ENCODE data around the gene FAM174B. TPM values are rescaled to one million over a fixed set of nuclear protein-coding genes. Genes with fewer than 3 reads are reported as not detected.

The FAM174B gene
- total RNA-seq, 1 donor, result 2.2 TPM

DNA sequence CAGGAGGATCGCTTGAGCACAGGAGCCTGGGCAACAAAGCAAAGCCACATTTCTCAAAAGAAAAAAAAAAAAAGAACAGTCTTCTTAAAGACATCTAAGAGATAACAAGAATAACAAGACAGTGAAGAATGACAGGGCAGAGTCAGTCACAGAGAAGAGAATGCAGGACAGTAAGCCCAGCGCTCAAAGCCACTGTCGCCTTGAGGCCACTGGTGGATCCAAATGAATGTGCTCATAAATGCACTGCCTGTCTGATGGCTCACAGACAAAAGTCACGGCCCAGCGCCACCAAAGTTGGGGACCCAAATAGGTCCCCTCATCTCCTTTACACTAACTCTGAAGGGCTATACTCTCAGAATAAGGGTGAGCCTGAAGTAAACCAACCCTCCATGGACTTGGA is 52.3 kb downstream of the FAM174B start:
- DNase-seq (ENCODE audit: low read depth), result no peak
- H3K4me3 ChIP-seq (ENCODE audit: low read depth, low read length), result no peak overlapping the region
- TF ChIP-seq, protein P1, sequence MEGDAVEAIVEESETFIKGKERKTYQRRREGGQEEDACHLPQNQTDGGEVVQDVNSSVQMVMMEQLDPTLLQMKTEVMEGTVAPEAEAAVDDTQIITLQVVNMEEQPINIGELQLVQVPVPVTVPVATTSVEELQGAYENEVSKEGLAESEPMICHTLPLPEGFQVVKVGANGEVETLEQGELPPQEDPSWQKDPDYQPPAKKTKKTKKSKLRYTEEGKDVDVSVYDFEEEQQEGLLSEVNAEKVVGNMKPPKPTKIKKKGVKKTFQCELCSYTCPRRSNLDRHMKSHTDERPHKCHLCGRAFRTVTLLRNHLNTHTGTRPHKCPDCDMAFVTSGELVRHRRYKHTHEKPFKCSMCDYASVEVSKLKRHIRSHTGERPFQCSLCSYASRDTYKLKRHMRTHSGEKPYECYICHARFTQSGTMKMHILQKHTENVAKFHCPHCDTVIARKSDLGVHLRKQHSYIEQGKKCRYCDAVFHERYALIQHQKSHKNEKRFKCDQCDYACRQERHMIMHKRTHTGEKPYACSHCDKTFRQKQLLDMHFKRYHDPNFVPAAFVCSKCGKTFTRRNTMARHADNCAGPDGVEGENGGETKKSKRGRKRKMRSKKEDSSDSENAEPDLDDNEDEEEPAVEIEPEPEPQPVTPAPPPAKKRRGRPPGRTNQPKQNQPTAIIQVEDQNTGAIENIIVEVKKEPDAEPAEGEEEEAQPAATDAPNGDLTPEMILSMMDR (IDR thresholded peaks at IDR 0.05; ENCODE audit: insufficient read depth, low read length), result no peak

DNA sequence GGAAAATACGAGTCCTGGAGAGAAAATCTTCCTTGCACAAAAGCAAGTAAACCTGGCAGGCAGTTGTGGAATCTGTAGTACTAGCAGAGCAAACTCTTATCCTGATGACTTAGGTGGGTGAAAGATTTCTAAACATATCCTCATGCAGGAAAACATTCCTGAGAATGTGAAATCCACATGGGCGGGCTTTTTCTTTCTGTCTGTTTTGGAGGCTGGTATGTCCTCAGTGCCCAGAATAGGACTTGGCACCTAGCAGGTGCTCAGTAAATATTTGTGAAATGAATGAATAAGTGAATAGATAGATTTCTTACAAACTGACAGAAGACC is 53.3 kb downstream of the FAM174B start:
- no peak overlapping the region for H3K4me3 ChIP-seq (ENCODE audit: low read depth, low read length)
- TF ChIP-seq, protein P1 (IDR thresholded peaks at IDR 0.05; ENCODE audit: insufficient read depth, low read length), result no peak
- DNase-seq (ENCODE audit: low read depth), result no peak

DNA sequence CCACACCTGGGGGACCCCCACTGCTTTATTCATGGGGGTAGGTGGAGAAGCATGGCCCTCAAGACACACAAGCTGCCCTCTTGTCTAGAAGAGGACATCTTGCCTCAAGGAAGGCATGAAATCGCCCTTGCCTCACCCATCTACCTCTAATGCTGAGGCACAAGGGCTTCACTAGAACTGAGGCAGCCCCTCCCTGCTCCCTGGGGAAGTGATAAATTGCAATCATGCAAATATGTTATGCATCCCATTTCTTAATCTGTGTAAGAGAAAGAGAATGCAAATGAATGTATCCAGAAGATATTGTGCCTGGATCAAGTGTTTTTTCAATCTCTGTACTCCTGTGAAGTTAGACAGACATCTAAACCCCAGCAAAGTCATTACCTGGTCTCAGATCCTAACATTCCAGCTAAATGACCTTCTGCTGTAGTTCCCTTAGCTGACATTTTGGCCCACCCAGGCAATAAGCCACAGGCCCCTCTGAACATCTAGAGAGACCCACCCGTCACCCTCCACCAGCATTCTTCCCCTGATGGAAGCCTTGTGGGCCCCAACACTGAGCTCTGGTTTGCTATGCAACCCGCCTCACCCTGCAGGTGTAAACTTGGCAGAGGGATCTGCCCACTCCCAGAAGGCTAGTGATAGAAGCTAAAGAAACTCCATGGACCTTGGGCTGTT is 53.8 kb downstream of the FAM174B start:
- no peak for DNase-seq (ENCODE audit: low read depth)
- no peak overlapping the region for H3K4me3 ChIP-seq (ENCODE audit: low read depth, low read length)
- TF ChIP-seq, protein P1 (IDR thresholded peaks at IDR 0.05; ENCODE audit: insufficient read depth, low read length), result no peak

DNA sequence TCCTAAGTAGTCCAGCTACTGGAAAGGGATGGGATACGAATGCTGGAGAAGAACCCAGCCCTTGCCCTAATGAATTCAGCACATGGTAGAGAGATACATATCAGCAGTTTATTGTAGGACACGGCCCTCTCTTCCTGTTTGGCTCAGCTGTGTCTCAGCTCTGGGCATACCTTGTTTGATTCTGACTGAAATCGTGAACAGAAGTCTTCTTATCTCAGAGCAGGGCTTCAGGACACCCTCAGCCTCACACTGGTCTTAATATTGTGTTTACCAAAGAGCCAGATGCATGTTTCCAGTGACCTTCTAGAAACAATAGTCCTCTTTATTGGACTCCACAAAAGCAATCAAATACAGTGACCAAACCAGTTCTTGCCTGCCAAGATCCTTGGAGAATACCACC is 54.7 kb downstream of the FAM174B start:
- no peak for DNase-seq (ENCODE audit: low read depth)
- TF ChIP-seq, protein P1 (IDR thresholded peaks at IDR 0.05; ENCODE audit: insufficient read depth, low read length), result no peak
- H3K4me3 ChIP-seq (ENCODE audit: low read depth, low read length), result no peak overlapping the region

DNA sequence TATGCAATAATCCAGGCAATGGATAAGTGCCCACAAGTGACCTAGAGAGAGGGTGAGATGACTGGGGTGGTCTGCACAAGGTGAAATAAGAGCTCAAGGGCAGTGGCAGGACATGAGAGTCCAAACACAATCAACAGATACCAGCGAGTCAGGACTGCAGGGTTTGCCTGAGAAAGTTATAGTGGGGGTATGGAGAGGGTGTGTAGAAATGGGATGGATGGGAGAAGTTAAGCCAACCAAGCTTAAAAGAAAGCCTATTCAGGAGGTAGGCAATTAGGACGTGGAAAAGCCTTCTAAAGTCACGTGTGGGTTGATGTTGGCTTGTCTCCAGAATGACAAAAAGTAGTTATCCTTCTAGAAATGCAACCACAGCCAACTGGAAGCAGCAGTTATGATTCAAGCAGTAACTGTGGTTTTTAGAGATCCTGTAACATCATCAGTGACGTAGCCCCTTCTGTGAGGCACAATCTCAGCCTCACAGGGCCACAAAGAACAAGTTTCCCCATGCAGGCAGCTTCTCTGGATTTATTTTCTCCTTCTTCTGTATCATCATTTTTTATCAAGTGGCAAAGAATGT is 56.1 kb downstream of the FAM174B start:
- TF ChIP-seq, protein P1 (IDR thresholded peaks at IDR 0.05; ENCODE audit: insufficient read depth, low read length), result no peak
- no peak overlapping the region for H3K4me3 ChIP-seq (ENCODE audit: low read depth, low read length)
- DNase-seq (ENCODE audit: low read depth), result peak; percentile 8

DNA sequence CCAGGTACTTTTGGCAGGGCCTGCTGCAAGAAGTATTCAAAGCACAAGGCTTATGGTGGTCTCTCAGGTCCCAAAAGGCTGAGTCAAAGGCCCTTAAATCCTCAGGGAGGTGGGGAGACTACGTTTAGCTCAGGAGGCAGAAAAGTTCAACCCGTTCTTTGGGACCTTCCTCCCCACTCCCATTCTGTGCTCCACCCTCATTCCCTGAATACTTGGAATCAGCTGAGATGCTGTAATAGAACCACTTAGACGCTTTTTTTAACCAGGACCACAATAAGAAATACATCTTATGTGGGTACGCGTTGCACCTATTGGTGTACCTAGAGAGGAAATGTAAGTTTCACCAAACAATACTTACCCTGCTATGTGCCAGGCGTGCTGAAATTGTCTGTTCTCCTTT is 58.0 kb downstream of the FAM174B start:
- no peak overlapping the region for H3K4me3 ChIP-seq (ENCODE audit: low read depth, low read length)
- TF ChIP-seq, protein P1 (IDR thresholded peaks at IDR 0.05; ENCODE audit: insufficient read depth, low read length), result no peak
- no peak for DNase-seq (ENCODE audit: low read depth)

DNA sequence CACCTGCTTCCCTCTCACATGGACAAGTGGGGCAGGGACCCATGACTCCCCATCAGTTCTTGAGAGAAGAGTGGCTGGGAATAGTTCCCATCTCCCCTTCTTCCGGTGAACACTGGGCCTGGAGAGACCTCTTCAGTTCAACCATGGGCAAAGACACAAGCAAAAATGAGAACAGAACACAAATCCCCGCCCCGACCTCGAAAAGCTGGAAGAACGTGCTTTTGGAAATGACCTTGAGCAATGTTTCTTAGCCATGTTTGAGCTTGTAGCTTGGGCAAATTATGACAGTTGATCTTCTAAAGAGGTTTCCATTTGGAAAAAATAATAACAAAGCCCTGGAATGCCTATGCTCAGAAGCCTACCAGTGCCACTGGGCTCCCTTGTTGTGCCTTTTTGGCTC is 59.0 kb downstream of the FAM174B start:
- H3K4me3 ChIP-seq (ENCODE audit: low read depth, low read length), result no peak overlapping the region
- TF ChIP-seq, protein P1 (IDR thresholded peaks at IDR 0.05; ENCODE audit: insufficient read depth, low read length), result no peak
- DNase-seq (ENCODE audit: low read depth), result no peak

Measured in fibroblast of the aortic adventitia (primary cell).